Cortex of kidney (tissue), 1 donor: Measurements from ENCODE around the gene DCTD.

Source experiments
- DNase-seq: peaks from one replicate; lab custom pipeline; 2025; lab: John Stamatoyannopoulos, UW

DCTD gene

GRCh38 chr4:182871616-182872015, 45.6 kb downstream of the DCTD start:
- no peak for DNase-seq

- DNase-seq = no peak
These were observed 47.5 kb downstream of the DCTD start for GRCh38 chr4:182869697-182870096.

GRCh38 chr4:182866746-182867145, 50.4 kb downstream of the DCTD start:
- DNase-seq = no peak

- no peak for DNase-seq
These were observed 53.7 kb downstream of the DCTD start for GRCh38 chr4:182863501-182863900.

- no peak for DNase-seq
These were observed 54.3 kb downstream of the DCTD start for GRCh38 chr4:182862921-182863320.

- DNase-seq = no peak
These were observed 54.9 kb downstream of the DCTD start for GRCh38 chr4:182862141-182862875.

- DNase-seq = no peak
These were observed 55.8 kb downstream of the DCTD start for GRCh38 chr4:182861346-182861745.

GRCh38 chr4:182859730-182860129, 57.5 kb downstream of the DCTD start:
- no peak for DNase-seq

GRCh38 chr4:182858711-182859110, 58.5 kb downstream of the DCTD start:
- no peak for DNase-seq

- DNase-seq = no peak
These were observed 60.3 kb downstream of the DCTD start for GRCh38 chr4:182856862-182857261.

GRCh38 chr4:182855877-182856276, 61.3 kb downstream of the DCTD start:
- no peak for DNase-seq

GRCh38 chr4:182855312-182855711, 61.9 kb downstream of the DCTD start:
- no peak for DNase-seq

- DNase-seq = no peak
These were observed 62.7 kb downstream of the DCTD start for GRCh38 chr4:182854466-182854865.

- no peak for DNase-seq
These were observed 63.4 kb downstream of the DCTD start for GRCh38 chr4:182853731-182854330.

- no peak for DNase-seq
These were observed 68.5 kb downstream of the DCTD start for GRCh38 chr4:182848685-182849084.

GRCh38 chr4:182847576-182848450, 69.4 kb downstream of the DCTD start:
- DNase-seq = no peak

- DNase-seq = no peak
These were observed 71.2 kb downstream of the DCTD start for GRCh38 chr4:182846036-182846435.

GRCh38 chr4:182845618-182846017, 71.6 kb downstream of the DCTD start:
- no peak for DNase-seq

- DNase-seq = no peak
These were observed 73.3 kb downstream of the DCTD start for GRCh38 chr4:182843808-182844325.

- DNase-seq = no peak
These were observed 74.3 kb downstream of the DCTD start for GRCh38 chr4:182842759-182843390.

- no peak for DNase-seq
These were observed 75.0 kb downstream of the DCTD start for GRCh38 chr4:182842104-182842600.

GRCh38 chr4:182840108-182840507, 77.1 kb downstream of the DCTD start:
- DNase-seq = no peak
